ENCODE measurements around the gene AHNAK2.

The AHNAK2 gene

GRCh38 chr14:104996483-104996882, 18.3 kb upstream of the AHNAK2 start:
- TF ChIP-seq CTCF (IDR thresholded peaks at IDR 0.05; ENCODE audit: low read depth, low read length, poor library complexity, severe bottlenecking) (no peak), EZH2phosphoT487 (IDR thresholded peaks at IDR 0.05; ENCODE audit: borderline replicate concordance, low read length) (no peak)
- Histone ChIP-seq H3F3A (ENCODE audit: control insufficient read depth, insufficient read depth) (0 out of 2 replicates have a peak, but pooled peaks cover 5% of the 10 kb centered on the region), H3K4me1 (ENCODE audit: control insufficient read depth, low read length) (no peaks in the 10 kb centered on the region), H3K79me2 (ENCODE audit: control insufficient read depth, low read length) (no peaks in the 10 kb centered on the region), H3K4me2 (ENCODE audit: low read length) (no peak overlapping the region), H3K4me3 (ENCODE audit: low read length) (no peak overlapping the region), H3K36me3 (ENCODE audit: control insufficient read depth, low read length) (peaks cover 10% of the 10 kb centered on the region), H3K27ac (ENCODE audit: low read depth, low read length) (no peak overlapping the region), H4K20me1 (ENCODE audit: control insufficient read depth, insufficient read depth, low read depth, low read length) (peaks cover 6% of the 10 kb centered on the region; the same call in 1 of the 2 replicates), H3K9me2 (replicated peaks; ENCODE audit: control insufficient read depth, low read length) (no peaks in the 10 kb centered on the region), H3K9me3 (ENCODE audit: control insufficient read depth, insufficient read depth, low read length) (no peaks in the 10 kb centered on the region), H3K27me3 (ENCODE audit: control insufficient read depth, low read length) (no peaks in the 10 kb centered on the region)

GRCh38 chr14:104996032-104996431, 17.9 kb upstream of the AHNAK2 start:
- Histone ChIP-seq H3K4me1 (ENCODE audit: control insufficient read depth, low read length) (no peaks in the 10 kb centered on the region), H3K4me2 (ENCODE audit: low read length) (no peak overlapping the region), H3K27ac (ENCODE audit: low read depth, low read length) (no peak overlapping the region), H3K9me2 (replicated peaks; ENCODE audit: control insufficient read depth, low read length) (no peaks in the 10 kb centered on the region), H3K79me2 (ENCODE audit: control insufficient read depth, low read length) (no peaks in the 10 kb centered on the region), H3K36me3 (ENCODE audit: control insufficient read depth, low read length) (peaks cover 10% of the 10 kb centered on the region), H3K27me3 (ENCODE audit: control insufficient read depth, low read length) (no peaks in the 10 kb centered on the region), H4K20me1 (ENCODE audit: control insufficient read depth, insufficient read depth, low read depth, low read length) (peaks cover 6% of the 10 kb centered on the region; the same call in 1 of the 2 replicates), H3K4me3 (ENCODE audit: low read length) (no peak overlapping the region), H3F3A (ENCODE audit: control insufficient read depth, insufficient read depth) (0 out of 2 replicates have a peak, but pooled peaks cover 5% of the 10 kb centered on the region), H3K9me3 (ENCODE audit: control insufficient read depth, insufficient read depth, low read length) (no peaks in the 10 kb centered on the region)
- no peak for TF ChIP-seq CTCF (IDR thresholded peaks at IDR 0.05; ENCODE audit: low read depth, low read length, poor library complexity, severe bottlenecking)
- TF ChIP-seq EZH2phosphoT487 (IDR thresholded peaks at IDR 0.05; ENCODE audit: borderline replicate concordance, low read length), result no peak

- Histone ChIP-seq H3K9me2 (replicated peaks; ENCODE audit: control insufficient read depth, low read length) (no peaks in the 10 kb centered on the region), H3K79me2 (ENCODE audit: control insufficient read depth, low read length) (no peaks in the 10 kb centered on the region), H3K27ac (ENCODE audit: low read depth, low read length) (no peak overlapping the region), H4K20me1 (ENCODE audit: control insufficient read depth, insufficient read depth, low read depth, low read length) (peaks cover 6% of the 10 kb centered on the region; the same call in 1 of the 2 replicates), H3K27me3 (ENCODE audit: control insufficient read depth, low read length) (no peaks in the 10 kb centered on the region), H3F3A (ENCODE audit: control insufficient read depth, insufficient read depth) (0 out of 2 replicates have a peak, but pooled peaks cover 5% of the 10 kb centered on the region), H3K36me3 (ENCODE audit: control insufficient read depth, low read length) (peaks cover 9% of the 10 kb centered on the region), H3K4me2 (ENCODE audit: low read length) (no peak overlapping the region), H3K4me1 (ENCODE audit: control insufficient read depth, low read length) (no peaks in the 10 kb centered on the region), H3K4me3 (ENCODE audit: low read length) (no peak overlapping the region), H3K9me3 (ENCODE audit: control insufficient read depth, insufficient read depth, low read length) (no peaks in the 10 kb centered on the region)
- TF ChIP-seq EZH2phosphoT487 (IDR thresholded peaks at IDR 0.05; ENCODE audit: borderline replicate concordance, low read length) (no peak), CTCF (IDR thresholded peaks at IDR 0.05; ENCODE audit: low read depth, low read length, poor library complexity, severe bottlenecking) (no peak)
Measured at GRCh38 chr14:104994978-104995377, 16.8 kb upstream of the AHNAK2 start.

All from DOHH2 (cell line).